Gastrocnemius medialis (tissue), 4 donors: ENCODE measurements around the gene FAM210A. TPM values are rescaled to one million over a fixed set of nuclear protein-coding genes. Genes with fewer than 3 reads are reported as not detected.

Experiments
- ATAC-seq, 2 donors: fragments of 150-250 bp; one replicate each; pipeline ENCODE4 v1.9.1; 2016
- DNase-seq, 2 donors: peaks; one replicate each; pipeline ENCODE4 v3.0.0-alpha.2; 2019
- H3K27ac ChIP-seq, 4 donors: fragments of 200-600 bp; sonication (generic); 1 replicate in 1 of 4; 2 replicates in 3 of 4; pipeline ENCODE4 v1.5.1; 2016 to 2018; ENCODE audit warnings: mild to moderate bottlenecking in 2 of 4, moderate library complexity in 1 of 4
- H3K27me3 ChIP-seq, 3 donors: fragments of 200-600 bp; sonication (generic) in 2 of 3; 1 replicate in 1 of 3; 2 replicates in 2 of 3; pipeline versions ENCODE4 v1.5.1 to v1.6.0; 2016 to 2019; ENCODE audit warnings: mild to moderate bottlenecking in 1 of 3, moderate library complexity in 1 of 3
- H3K36me3 ChIP-seq, 2 donors: fragments of 200-600 bp; sonication (generic) in 1 of 2; one replicate each; pipeline ENCODE4 v1.5.1; 2017 to 2018
- H3K4me1 ChIP-seq, 2 donors: fragments of 200-600 bp; sonication (generic) in 1 of 2; one replicate each; pipeline ENCODE4 v1.5.1; 2016 to 2017; ENCODE audit warnings: mild to moderate bottlenecking in 2 of 2
- H3K4me3 ChIP-seq, 4 donors: fragments of 200-600 bp; sonication (generic) in 3 of 4; 1 replicate in 1 of 4; 2 replicates in 3 of 4; pipeline ENCODE4 v1.5.1; 2016 to 2019; ENCODE audit warnings: mild to moderate bottlenecking in 2 of 4
- H3K9me3 ChIP-seq, 3 donors: fragments of 200-600 bp; sonication (generic) in 2 of 3; 1 replicate in 1 of 3; 2 replicates in 2 of 3; pipeline ENCODE4 v1.5.1; 2016 to 2019
- CTCF ChIP-seq, 5 experiments: fragments of 450-650 bp in 3 of 5; fragments of 200-600 bp in 2 of 5; sonication (generic) in 2 of 5; IDR thresholded peaks in 4 of 5; conservative IDR thresholded peaks in 1 of 5; 1 replicate in 4 of 5; 2 replicates in 1 of 5; pipeline ENCODE4 v1.5.1; 2016 to 2019; ENCODE audit warnings: antibody characterized with exemption in 5 of 5, mild to moderate bottlenecking in 3 of 5, moderate library complexity in 3 of 5
- POLR2A ChIP-seq, 2 donors: fragments of 450-650 bp; IDR thresholded peaks; one replicate each; pipeline ENCODE4 v1.6.1; 2017; ENCODE audit warnings: antibody characterized with exemption in 2 of 2, mild to moderate bottlenecking in 2 of 2, moderate library complexity in 2 of 2
- in situ Hi-C, 4 donors: fragments of 200-750 bp; cut with MboI; loops; one replicate each; pipeline versions ENCODE4 v1.15.0 to v1.8.0; 2017; ENCODE audit warnings: low sequenced_read_pairs in 4 of 4
- intact Hi-C: fragments of 100-400 bp; cut with DNase I; formaldehyde crosslinking; loops from one replicate; pipeline ENCODE4 v1.15.1; 2023; ENCODE audit warnings: low total_unique reads
- total RNA-seq, 4 donors: library from RNA; depleted of rRNA; stranded (reverse); fragments of >200 nt; gene quantifications; one replicate each; pipeline versions ENCODE4 v1.1.0 to v1.2.3, GENCODE V29; 2016

The FAM210A gene
- total RNA-seq, 4 donors from 2014 or later = 7.8 to 23.1 (median 16.3) TPM

DNA sequence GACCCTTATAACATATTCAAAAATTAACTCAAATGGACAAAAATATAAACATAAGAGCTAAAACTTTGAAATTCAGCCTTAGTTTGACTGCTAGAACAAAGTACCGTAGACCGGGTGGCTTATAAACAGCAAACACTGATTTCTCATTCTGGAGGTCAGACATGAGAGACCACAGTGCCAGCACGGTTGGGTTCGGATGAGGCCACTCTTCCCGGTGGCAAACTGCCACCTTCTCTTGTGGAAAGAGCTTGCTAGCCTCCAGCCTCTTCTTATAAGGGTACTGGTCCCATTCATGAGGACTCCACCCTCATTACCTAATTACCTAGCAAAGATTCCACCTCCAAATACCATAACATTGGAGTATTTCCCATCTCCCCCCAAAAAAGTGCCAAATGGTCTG is 91.3 kb downstream of the FAM210A start:
- Histone ChIP-seq H3K4me3 (no peak overlapping the region), H3K9me3 (no peaks in the 10 kb centered on the region), H3K4me1 (peaks cover 0 to under 1% of the 10 kb centered on the region in 2 donors), H3K36me3 (no peaks in the 10 kb centered on the region), H3K27ac (no peak overlapping the region), H3K27me3 (no peaks in the 10 kb centered on the region)
- DNase-seq (no peak), ATAC-seq (no peak)
- TF ChIP-seq POLR2A (IDR thresholded peaks at IDR 0.05) (no peak), CTCF (IDR thresholded peaks at IDR 0.05 in 4 of 5, conservative IDR thresholded peaks at IDR 0.05 in 1 of 5) (no peak)
- in situ Hi-C loops = loop anchor here in 3 of 4 donors (10.0 to 25.0 kb wide), 3 partner anchors 102 to 423 kb away; partner anchors contain the start of genes LDLRAD4 (in 2 of the 3), FAM210A (in 1 of the 3) and RNMT (in 1 of the 3)
- intact Hi-C loops = no loop called here

DNA sequence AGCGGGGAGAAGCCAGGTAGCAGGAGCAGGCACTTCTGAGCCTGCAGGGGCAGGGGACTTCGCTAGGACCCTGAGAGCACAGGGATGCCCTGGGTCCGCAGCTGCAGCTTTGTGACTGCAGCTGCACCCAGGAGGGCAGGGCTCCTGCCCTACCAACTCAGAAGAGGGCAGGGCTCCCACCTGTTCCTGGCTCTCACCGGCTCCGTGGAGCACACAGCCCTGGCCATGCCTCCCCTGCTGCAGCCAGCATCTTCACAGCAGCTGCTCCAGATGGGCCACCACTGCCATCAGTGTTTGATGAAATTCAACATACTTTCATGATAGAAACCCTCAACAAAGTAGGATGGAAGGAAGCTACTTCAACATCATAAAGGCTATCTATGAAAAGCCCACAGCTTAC is 92.7 kb downstream of the FAM210A start:
- TF ChIP-seq CTCF (IDR thresholded peaks at IDR 0.05 in 4 of 5, conservative IDR thresholded peaks at IDR 0.05 in 1 of 5) (no peak), POLR2A (IDR thresholded peaks at IDR 0.05) (no peak)
- no peak for ATAC-seq
- no peaks in the 10 kb centered on the region for H3K27me3 ChIP-seq
- in situ Hi-C loops (loop anchor here in 3 of 4 donors (5.0 to 25.0 kb wide), 4 partner anchors 71 to 421 kb away; partner anchors contain the start of genes LDLRAD4 (in 2 of the 3), FAM210A (in 1 of the 3) and RNMT (in 1 of the 3)), intact Hi-C loops (no loop called here)
- H3K4me1 ChIP-seq = peaks cover 4% of the 10 kb centered on the region in 2 donors
- no peak for DNase-seq
- no peak overlapping the region for H3K27ac ChIP-seq
- H3K9me3 ChIP-seq = no peaks in the 10 kb centered on the region
- no peaks in the 10 kb centered on the region for H3K36me3 ChIP-seq
- H3K4me3 ChIP-seq = no peak overlapping the region

GRCh38 chr18:13630716-13631268 is 95.6 kb downstream of the FAM210A start:
- no peaks in the 10 kb centered on the region for H3K36me3 ChIP-seq
- no peak overlapping the region for H3K27ac ChIP-seq
- H3K9me3 ChIP-seq = no peaks in the 10 kb centered on the region
- TF ChIP-seq CTCF (IDR thresholded peaks at IDR 0.05 in 4 of 5, conservative IDR thresholded peaks at IDR 0.05 in 1 of 5) (no peak), POLR2A (IDR thresholded peaks at IDR 0.05) (no peak)
- no peak overlapping the region for H3K4me3 ChIP-seq
- H3K4me1 ChIP-seq = peaks cover 4% of the 10 kb centered on the region in 2 donors
- no peak for DNase-seq
- in situ Hi-C loops (loop anchor here in 3 of 4 donors (5.0 to 25.0 kb wide), 4 partner anchors 68 to 418 kb away; partner anchors contain the start of genes LDLRAD4 (in 2 of the 3), FAM210A (in 1 of the 3) and RNMT (in 1 of the 3)), intact Hi-C loops (loop anchor here (2.0 kb wide), 2 partner anchors 72 to 414 kb away; no protein-coding TSS in a partner anchor)
- no peaks in the 10 kb centered on the region for H3K27me3 ChIP-seq
- no peak for ATAC-seq

- Histone ChIP-seq H3K27ac (no peak overlapping the region), H3K27me3 (no peaks in the 10 kb centered on the region), H3K4me1 (peaks cover 4% of the 10 kb centered on the region in 2 donors), H3K9me3 (no peaks in the 10 kb centered on the region), H3K4me3 (no peak overlapping the region), H3K36me3 (no peaks in the 10 kb centered on the region)
- ATAC-seq (peak; percentile 85 to 87), DNase-seq (no peak)
- in situ Hi-C loops = loop anchor here in 3 of 4 donors (5.0 to 25.0 kb wide), 4 partner anchors 68 to 418 kb away; partner anchors contain the start of genes LDLRAD4 (in 2 of the 3), FAM210A (in 1 of the 3) and RNMT (in 1 of the 3)
- intact Hi-C loops = loop anchor here (2.0 kb wide), 2 partner anchors 71 to 413 kb away; no protein-coding TSS in a partner anchor
- peak; percentile 54 to 79 (median 72) for TF ChIP-seq CTCF (IDR thresholded peaks at IDR 0.05 in 4 of 5, conservative IDR thresholded peaks at IDR 0.05 in 1 of 5)
- TF ChIP-seq POLR2A (IDR thresholded peaks at IDR 0.05) = no peak
Observed at GRCh38 chr18:13629841-13630715, 96.3 kb downstream of the FAM210A start.
